Tibial nerve (tissue), 3 donors: ENCODE measurements around the gene RASA3.

Experiments
- POLR2A ChIP-seq, 2 donors: fragments of 450-650 bp; IDR thresholded peaks; one replicate each; pipeline ENCODE4 v1.6.1; 2017; ENCODE audit warnings: antibody characterized with exemption in 2 of 2, mild to moderate bottlenecking in 2 of 2, moderate library complexity in 2 of 2
- TF ChIP-seq, protein P1 (sequence below), 5 experiments: fragments of 200-600 bp in 3 of 5; fragments of 450-650 bp in 2 of 5; sonication (generic) in 3 of 5; IDR thresholded peaks; one replicate each; pipeline ENCODE4 v1.5.1; 2016 to 2019; ENCODE audit warnings: antibody characterized with exemption in 5 of 5, mild to moderate bottlenecking in 3 of 5, moderate library complexity in 2 of 5

GRCh38 chr13:114125589-114125988 is 6.8 kb downstream of the RASA3 start:
- TF ChIP-seq, protein P1, sequence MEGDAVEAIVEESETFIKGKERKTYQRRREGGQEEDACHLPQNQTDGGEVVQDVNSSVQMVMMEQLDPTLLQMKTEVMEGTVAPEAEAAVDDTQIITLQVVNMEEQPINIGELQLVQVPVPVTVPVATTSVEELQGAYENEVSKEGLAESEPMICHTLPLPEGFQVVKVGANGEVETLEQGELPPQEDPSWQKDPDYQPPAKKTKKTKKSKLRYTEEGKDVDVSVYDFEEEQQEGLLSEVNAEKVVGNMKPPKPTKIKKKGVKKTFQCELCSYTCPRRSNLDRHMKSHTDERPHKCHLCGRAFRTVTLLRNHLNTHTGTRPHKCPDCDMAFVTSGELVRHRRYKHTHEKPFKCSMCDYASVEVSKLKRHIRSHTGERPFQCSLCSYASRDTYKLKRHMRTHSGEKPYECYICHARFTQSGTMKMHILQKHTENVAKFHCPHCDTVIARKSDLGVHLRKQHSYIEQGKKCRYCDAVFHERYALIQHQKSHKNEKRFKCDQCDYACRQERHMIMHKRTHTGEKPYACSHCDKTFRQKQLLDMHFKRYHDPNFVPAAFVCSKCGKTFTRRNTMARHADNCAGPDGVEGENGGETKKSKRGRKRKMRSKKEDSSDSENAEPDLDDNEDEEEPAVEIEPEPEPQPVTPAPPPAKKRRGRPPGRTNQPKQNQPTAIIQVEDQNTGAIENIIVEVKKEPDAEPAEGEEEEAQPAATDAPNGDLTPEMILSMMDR (IDR thresholded peaks at IDR 0.05), result no peak
- TF ChIP-seq POLR2A (IDR thresholded peaks at IDR 0.05), result no peak
